ENCODE data around the gene ABHD16B.

GRCh38 chr20:63837479-63837878 lies 23.8 kb upstream of the ABHD16B start:
- TF ChIP-seq CTCF (IDR thresholded peaks at IDR 0.05; ENCODE audit: low read depth, low read length) (no peak), EZH2phosphoT487 (IDR thresholded peaks at IDR 0.05; ENCODE audit: low read depth) (no peak)
